Myocyte (in vitro differentiated cells): ENCODE data around the gene ADD1. TPM values are rescaled to one million over a fixed set of nuclear protein-coding genes. Genes with fewer than 3 reads are reported as not detected.

Source experiments
- DNase-seq: peaks from one replicate; pipeline ENCODE4 v3.0.0-alpha.2; 2012; ENCODE audit warnings: low read depth
- total RNA-seq: library from RNA; depleted of rRNA; stranded (reverse); fragments of >200 nt; gene quantifications from 2 replicates; pipeline ENCODE4 v1.2.3, GENCODE V29; 2014

The ADD1 gene
- total RNA-seq, 1 donor from 2014 or later, result 121 TPM

DNA sequence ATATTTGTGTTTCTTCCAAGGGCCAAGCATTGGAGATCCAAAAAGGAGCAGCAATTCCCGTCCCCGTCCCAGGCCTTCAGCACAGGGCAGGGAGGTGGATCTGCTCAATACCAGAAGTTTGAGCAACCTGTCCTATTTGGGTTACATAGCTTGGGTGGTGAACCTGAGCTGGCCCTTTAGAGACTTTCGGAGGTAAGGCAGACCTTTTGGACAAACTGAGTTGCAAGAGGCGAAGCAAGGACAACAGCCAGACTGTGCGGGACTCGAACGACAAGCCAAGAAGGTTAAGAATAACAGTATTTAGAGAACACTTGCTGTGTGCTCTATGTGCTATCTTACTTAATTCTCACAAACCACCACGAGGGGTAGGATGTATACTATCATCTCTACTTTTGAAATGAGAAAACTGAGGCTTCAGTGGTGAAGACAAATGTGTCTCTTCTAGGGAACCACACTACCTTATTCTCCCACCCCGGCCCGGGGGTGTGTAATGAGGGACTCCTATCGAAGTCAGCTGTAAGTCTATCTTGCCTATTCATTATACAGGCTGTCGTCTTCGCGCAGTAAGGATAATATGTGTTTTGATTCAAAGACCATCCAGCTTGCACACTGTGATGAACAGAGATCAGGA, 118.3 kb downstream of the ADD1 start:
- no peak for DNase-seq

DNA sequence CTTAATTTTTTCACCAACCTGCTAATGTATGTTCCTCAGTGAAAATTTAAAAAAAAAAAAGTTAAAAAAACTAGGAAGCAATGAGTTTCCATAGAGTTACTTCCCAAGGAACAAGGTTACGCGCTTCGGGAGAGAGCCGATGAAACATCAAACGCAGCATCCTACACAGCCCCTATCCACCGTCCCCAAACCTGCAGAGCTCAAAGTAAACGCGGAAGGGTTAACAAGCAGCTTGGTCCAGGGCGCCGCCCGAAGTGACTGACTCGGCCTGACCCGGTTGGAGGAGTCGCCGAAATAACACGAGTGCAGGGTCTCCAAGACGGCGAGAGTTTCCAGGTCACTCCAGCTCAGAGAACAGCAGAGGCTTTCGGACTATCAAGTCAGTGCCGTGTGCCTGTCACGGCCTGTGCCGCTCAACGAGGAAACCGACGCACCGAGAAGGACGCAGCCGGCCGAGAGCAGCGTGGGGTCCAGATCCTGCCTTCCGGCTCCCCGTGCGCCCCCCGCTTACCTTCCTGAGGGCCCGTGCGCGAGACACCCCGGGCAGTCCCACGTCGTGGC, 119.0 kb downstream of the ADD1 start:
- DNase-seq, result peak; percentile 64

DNA sequence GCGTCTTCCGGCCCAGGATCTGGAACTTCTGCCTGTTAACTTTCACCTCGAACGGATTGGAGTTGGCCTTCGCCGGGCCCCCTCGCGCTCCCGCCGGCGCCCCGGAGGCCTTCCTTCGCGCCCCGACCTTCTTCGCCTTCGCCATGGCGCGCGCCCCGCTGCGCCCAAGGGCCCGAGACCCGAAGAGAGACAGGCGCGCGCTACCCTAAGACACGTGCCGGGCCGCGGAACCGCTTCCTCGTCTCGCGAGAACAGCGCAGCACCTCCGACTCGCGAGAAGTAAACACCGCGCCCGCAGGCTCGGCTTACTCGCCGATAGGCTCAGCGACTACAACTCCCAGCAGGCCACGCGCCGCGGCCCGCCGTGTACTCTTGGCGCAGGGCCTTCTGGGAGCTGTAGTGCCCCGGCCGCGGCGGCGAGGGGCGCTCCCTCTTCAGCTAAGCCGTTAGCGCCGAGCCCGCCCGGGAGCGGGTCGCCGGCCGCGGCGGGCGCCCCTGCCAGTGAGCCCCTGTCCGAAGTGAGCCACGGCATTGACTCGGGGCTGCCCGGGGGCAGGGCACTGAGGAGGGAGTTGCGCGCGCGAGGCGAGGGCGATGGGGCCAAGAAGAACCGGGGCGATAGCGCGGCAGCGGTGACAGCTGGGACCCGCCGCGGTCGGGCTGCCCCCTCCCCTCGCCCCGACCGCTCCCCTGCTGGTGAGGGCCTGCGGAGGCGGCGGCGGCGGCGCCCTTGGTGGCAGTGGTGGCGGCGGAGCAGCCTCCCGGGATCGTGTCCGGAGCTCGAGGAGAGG, 119.7 kb downstream of the ADD1 start, which contains the start of the genes GRK4 and NOP14:
Gene GRK4 (plus strand): TSS at position 397 of the 791 bp plus-strand sequence. CDS start 500 bp downstream, outside the sequence.
Gene NOP14 (minus strand): TSS at position 232 of the 791 bp plus-strand sequence. CDS start 87 bp downstream, at position 145.
- DNase-seq, result peak; percentile 99

- DNase-seq, result no peak
Measured at GRCh38 chr4:2963966-2964471, 120.4 kb downstream of the ADD1 start.

GRCh38 chr4:2964706-2965258, 121.1 kb downstream of the ADD1 start:
- no peak for DNase-seq

DNA sequence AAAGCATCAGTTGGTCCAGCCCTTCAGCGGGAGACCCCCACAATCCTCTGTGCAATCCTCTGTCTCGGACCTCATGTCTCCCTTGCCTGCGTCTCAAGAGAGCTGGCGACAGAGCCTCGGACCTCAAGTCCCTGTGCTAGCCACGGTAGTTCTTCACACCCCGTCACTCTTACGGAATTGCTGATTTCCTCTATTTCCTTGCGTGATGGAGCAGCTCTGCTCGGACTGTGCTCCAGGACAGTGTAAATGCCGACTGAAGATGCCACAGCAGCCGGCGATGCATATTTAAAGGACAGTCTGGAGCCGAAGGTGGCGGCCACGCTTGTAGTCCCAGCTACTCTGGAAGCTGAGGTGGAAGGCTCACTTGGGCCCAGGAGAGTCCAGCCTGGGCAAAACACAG, 121.6 kb downstream of the ADD1 start:
- no peak for DNase-seq

DNA sequence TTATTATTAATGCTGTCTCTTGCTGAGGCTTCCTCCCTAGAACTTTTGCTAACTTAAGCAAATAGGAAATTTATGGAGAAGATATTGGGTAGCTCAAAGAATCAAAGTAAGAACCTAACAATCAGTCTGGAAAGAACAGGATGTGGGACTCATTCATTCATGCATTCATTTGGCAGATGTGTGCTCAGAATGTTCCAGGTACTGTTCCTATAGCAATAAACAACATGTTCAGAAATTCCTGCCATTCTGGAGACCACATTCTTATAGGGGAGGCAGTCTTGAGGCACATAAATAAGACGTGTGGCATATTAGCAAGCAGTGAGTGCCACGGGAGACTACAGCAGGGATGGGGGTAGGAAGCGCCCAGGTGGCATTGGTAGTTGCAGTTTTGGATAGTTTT, 124.7 kb downstream of the ADD1 start:
- DNase-seq, result no peak

- DNase-seq, result no peak
Measured at GRCh38 chr4:2971275-2971674, 127.6 kb downstream of the ADD1 start.

- DNase-seq, result peak; percentile 45
Measured at GRCh38 chr4:2977211-2978088, 133.8 kb downstream of the ADD1 start.

Other genes starting within 250 kb of the ADD1 start
- gene TNIP2, start 87.5 kb upstream of the ADD1 start, total RNA-seq, result 32.3 and 54.5 TPM in 2 replicates
- 24.9 and 31.1 TPM in 2 replicates for gene SH3BP2, start 50.8 kb upstream of the ADD1 start, total RNA-seq
- 26.3 and 30.1 TPM in 2 replicates for gene NOP14, start 119.6 kb downstream of the ADD1 start, total RNA-seq
- 14.6 and 16.7 TPM in 2 replicates for gene GRK4, start 119.7 kb downstream of the ADD1 start, total RNA-seq
- gene HTT-AS, start 230.7 kb downstream of the ADD1 start, total RNA-seq, result not detected in 2 replicates
- 17.5 and 66.1 TPM in 2 replicates for gene HTT, start 230.8 kb downstream of the ADD1 start, total RNA-seq